A375 (cell line): ENCODE results near the gene RPS25. TPM values are rescaled to one million over a fixed set of nuclear protein-coding genes. Genes with fewer than 3 reads are reported as not detected.

Experiments used
- small RNA-seq: library from RNA; depleted of rRNA; stranded (forward); fragments of <200 nt; gene quantifications from one replicate; pipeline ENCODE3, GENCODE V24; 2014
- total RNA-seq: library from RNA; depleted of rRNA; stranded (reverse); fragments of >200 nt; shearing (Covaris generic); gene quantifications from 2 replicates; pipeline ENCODE4 v1.2.3, GENCODE V29; 2014; rRNA removed

Gene RPS25
- total RNA-seq = 1,513 and 1,807 TPM in 2 replicates

GRCh38 chr11:119018074-119018938 lies at the start of gene RPS25, which contains the start of gene TRAPPC4:
RPS25 (minus strand) TSS chr11:119018343; CDS start chr11:119018284, 59 bp downstream.
TRAPPC4 (plus strand) TSS chr11:119018766; CDS start chr11:119018796, 30 bp downstream.

GRCh38 chr11:119067371-119068222 lies 49.5 kb upstream of the RPS25 start, which contains the start of gene VPS11:
VPS11 (plus strand) TSS chr11:119067818; CDS start chr11:119067824, 6 bp downstream.

DNA sequence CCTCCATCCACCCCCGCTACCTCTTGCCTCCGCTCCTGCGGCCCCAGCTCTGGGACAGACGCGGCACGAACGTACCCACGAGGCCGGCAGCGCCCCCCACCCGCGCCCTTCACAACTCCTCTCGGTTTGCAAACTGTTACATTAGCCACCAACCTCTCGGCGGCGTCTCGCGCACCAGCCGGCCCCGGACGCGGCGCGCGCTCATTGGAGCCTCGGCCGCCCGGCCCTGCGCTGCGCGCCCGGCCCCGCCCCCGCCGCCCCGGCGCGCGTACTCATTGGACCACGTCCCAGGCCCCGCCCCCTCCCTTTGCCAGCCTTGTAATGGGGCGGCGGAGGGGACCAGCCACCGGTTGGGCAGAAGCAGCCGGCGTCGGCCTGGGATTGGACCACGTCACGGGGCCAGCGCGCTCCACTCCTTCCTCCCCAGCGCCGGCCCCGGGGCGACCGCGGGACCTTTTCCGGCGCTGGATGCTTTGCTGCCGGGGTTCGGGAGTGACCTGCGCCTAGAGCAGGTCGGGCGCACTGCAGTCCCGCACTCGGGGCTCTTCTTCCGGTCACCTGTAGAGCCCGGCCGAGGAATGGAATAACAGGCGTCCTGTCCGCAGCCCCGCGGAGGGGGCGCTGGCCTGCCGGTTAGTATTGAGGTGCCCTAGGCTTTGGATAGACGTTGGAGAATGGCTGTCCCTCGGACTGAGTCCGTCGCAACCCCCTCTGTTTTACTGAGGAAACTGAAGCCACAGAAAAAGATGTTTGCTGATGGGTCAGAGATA lies 39.0 kb upstream of the RPS25 start, which contains the start of gene HYOU1:
HYOU1 (minus strand) TSS at position 206 of the 770 bp plus-strand sequence. CDS start 1,045 bp downstream, outside the sequence.

DNA sequence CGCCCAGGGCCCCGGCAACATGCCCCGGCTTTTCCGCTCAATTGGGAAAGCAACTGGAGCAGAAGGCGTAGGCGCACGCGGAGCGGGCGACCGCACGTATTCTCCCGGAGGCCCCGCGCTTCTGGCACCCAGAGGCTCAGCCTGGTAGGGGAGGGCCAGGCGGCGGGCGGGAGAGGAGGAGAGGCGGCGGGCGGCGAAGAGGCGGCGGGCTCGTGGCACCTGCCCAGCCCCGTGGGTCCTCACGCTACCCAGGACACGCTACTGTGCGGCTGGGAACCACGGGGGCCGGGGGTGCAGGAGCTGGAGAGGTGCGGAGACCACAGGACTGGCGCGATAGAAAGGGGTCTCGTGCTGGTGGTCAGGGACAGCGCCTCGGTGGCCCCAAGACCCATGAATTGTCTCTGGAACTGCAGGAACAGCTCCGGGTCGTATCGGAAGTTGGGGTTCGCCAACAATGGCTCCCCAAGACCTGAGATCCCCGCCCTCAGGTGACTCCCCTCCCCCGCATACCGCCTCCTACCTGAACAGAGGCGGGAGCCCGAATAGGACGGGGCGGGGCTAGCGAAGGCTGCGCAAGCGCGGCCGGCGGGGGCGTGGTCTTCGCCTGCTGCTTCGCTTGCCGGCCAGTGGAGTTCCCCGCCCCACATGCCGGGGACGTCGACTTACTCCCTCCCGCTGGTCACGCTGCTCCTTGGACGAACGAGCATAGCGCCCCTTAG lies 12.3 kb upstream of the RPS25 start, which contains the start of gene SLC37A4:
SLC37A4 (minus strand) TSS at position 549 of the 719 bp plus-strand sequence.

DNA sequence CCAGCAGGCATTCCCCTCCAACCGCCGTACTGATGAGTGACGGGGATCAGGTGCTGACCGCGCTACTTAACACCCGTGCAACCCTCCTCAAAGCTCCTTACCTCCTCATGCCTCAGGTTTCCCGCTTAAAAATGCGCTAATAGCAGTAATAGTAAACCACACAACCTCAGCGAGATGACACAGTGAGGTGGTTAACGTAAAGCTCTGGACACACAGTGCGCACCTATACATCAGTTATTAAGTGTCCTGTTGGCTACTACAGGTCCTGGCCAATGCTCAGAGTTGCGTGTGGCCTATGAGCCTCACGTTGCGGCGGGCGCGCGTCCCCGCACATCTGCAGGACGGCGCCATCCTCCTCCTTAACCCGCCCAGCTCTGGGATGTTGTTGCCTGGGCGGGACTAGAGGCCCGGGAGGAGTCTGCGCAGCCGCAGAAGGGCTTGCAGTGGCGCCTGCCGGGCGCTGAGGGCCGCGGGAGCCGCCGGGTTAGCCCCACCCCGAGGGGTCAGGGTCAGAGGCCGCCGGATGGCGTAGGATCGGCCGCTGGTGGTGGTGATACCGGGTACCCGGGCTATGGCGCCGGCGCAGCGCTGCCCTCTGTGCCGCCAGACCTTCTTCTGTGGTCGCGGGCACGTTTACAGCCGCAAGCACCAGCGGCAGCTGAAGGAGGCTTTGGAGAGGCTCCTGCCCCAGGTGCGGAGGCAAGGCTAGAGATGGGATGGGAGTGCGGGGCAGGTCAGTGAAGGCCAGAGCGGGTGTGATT lies 20.3 kb downstream of the RPS25 start, which contains the start of gene CENATAC:
CENATAC (plus strand) TSS at position 512 of the 761 bp plus-strand sequence; CDS start at position 572, 60 bp downstream.

GRCh38 chr11:118971646-118972045 lies 46.5 kb downstream of the RPS25 start, which contains the start of gene FOXR1:
FOXR1 (plus strand) TSS chr11:118971761; CDS start chr11:118971932, 171 bp downstream.

Small RNA genes lying within 50 kb of the gene (small RNA-seq; reads per million reads assigned to genes)
- not detected for gene AP003392.2
- not detected for gene RF00017
- gene RF00019 = not detected

Other genes with a start within 250 kb of the RPS25 start
- gene DDX6, start 227.2 kb downstream of the RPS25 start, total RNA-seq = 61.6 and 63.4 TPM in 2 replicates
- gene CXCR5, start 134.5 kb downstream of the RPS25 start, total RNA-seq = not detected in 2 replicates
- 20.1 and 20.4 TPM in 2 replicates for gene BCL9L, start 92.4 kb downstream of the RPS25 start, total RNA-seq
- gene UPK2, start 62.0 kb downstream of the RPS25 start, total RNA-seq = not detected in 2 replicates
- gene FOXR1, start 46.6 kb downstream of the RPS25 start, total RNA-seq = not detected in 2 replicates
- 43.6 and 48.3 TPM in 2 replicates for gene CENATAC, start 20.2 kb downstream of the RPS25 start, total RNA-seq
- gene TRAPPC4, start 423 bp upstream of the RPS25 start, total RNA-seq = 116 and 119 TPM in 2 replicates
- 23.9 and 33.9 TPM in 2 replicates for gene SLC37A4, start 12.5 kb upstream of the RPS25 start, total RNA-seq
- 183 and 189 TPM in 2 replicates for gene HYOU1, start 38.9 kb upstream of the RPS25 start, total RNA-seq
- 35.2 and 39.1 TPM in 2 replicates for gene VPS11, start 49.5 kb upstream of the RPS25 start, total RNA-seq
- 9.5 and 13.5 TPM in 2 replicates for gene HMBS, start 66.5 kb upstream of the RPS25 start, total RNA-seq
- gene DPAGT1, start 83.5 kb upstream of the RPS25 start, total RNA-seq = 25.1 and 54.7 TPM in 2 replicates
- 17.9 and 18.2 TPM in 2 replicates for gene C2CD2L, start 89.0 kb upstream of the RPS25 start, total RNA-seq
- gene HINFP, start 103.2 kb upstream of the RPS25 start, total RNA-seq = 10.7 and 13.2 TPM in 2 replicates
- 0.08 and 0.23 TPM in 2 replicates for gene ABCG4, start 130.7 kb upstream of the RPS25 start, total RNA-seq
- 19.2 and 24.3 TPM in 2 replicates for gene NLRX1, start 150.4 kb upstream of the RPS25 start, total RNA-seq
- gene NHERF4, start 167.1 kb upstream of the RPS25 start, total RNA-seq = 0.11 TPM in 1 of 2 replicates, not detected in the other
- 9.6 and 10.9 TPM in 2 replicates for gene CBL, start 188.0 kb upstream of the RPS25 start, total RNA-seq